IMR-90 (cell line): ENCODE results near the gene CALN1. TPM values are rescaled to one million over a fixed set of nuclear protein-coding genes. Genes with fewer than 3 reads are reported as not detected.

ENCODE experiments used
- ATAC-seq: fragments of 200-7000 bp; cut with Tn5 transposase; 2 replicates; pipeline ENCODE4 v1.9.1; 2020; ENCODE audit warnings: low read depth, mild to moderate bottlenecking, moderate library complexity
- BruUV-seq: library from RNA; stranded (reverse); fragments of 400-500 nt; replicated peaks from 2 replicates; lab custom pipeline; 2021; lab: Mats Ljungman, UMichigan
- CTCF ChIA-PET: fragments of 300-600 bp; formaldehyde crosslinking; extraction: SDS; loops from one replicate; lab custom pipeline; 2021; ENCODE audit warnings: antibody characterized with exemption; lab: Yijun Ruan, JAX
- POLR2A ChIA-PET: fragments of 300-600 bp; sonication (Branson Sonifier 250); formaldehyde crosslinking; loops from one replicate; lab custom pipeline; 2022; ENCODE audit warnings: antibody characterized with exemption; ENCODE audit not compliant: unreplicated experiment; lab: Charles Lee
- DNase-seq: peaks from one replicate; pipeline ENCODE4 v3.0.0; 2013
- H2AFZ ChIP-seq: replicated peaks from 2 replicates; pipeline ENCODE3; 2013; ENCODE audit warnings: low read length, mild to moderate bottlenecking; ENCODE audit not compliant: poor library complexity
- H2AK5ac ChIP-seq: 2 replicates; pipeline ENCODE4 v1.6.1; 2013; ENCODE audit warnings: low read depth, low read length, inconsistent platforms
- H2AK9ac ChIP-seq: replicated peaks from 2 replicates; pipeline ENCODE3; 2013; ENCODE audit warnings: mild to moderate bottlenecking, low read depth, low read length, moderate library complexity; ENCODE audit not compliant: poor library complexity
- H2BK120ac ChIP-seq: 2 replicates; pipeline ENCODE4 v1.6.1; 2013; ENCODE audit warnings: low read depth, low read length, inconsistent platforms
- H2BK15ac ChIP-seq: 3 replicates; pipeline ENCODE4 v1.6.1; 2013; ENCODE audit warnings: low read depth, low read length, inconsistent platforms
- H2BK20ac ChIP-seq: 2 replicates; pipeline ENCODE4 v1.6.1; 2013; ENCODE audit warnings: low read depth, mild to moderate bottlenecking, inconsistent platforms, low read length, moderate library complexity
- H2BK5ac ChIP-seq: 2 replicates; pipeline ENCODE4 v1.6.1; 2013; ENCODE audit warnings: mild to moderate bottlenecking, low read depth, low read length, inconsistent platforms; ENCODE audit not compliant: poor library complexity, severe bottlenecking
- H3K14ac ChIP-seq: replicated peaks from 2 replicates; pipeline ENCODE4 v1.6.1; 2013; ENCODE audit warnings: low read depth, low read length, inconsistent platforms
- H3K18ac ChIP-seq: 2 replicates; pipeline ENCODE4 v1.6.1; 2013; ENCODE audit warnings: low read depth, low read length, control low read depth
- H3K23ac ChIP-seq: 2 replicates; pipeline ENCODE4 v1.6.1; 2013; ENCODE audit warnings: low read depth, low read length, inconsistent platforms
- H3K27ac ChIP-seq: 2 replicates; pipeline ENCODE4 v1.5.1; 2013; ENCODE audit warnings: mild to moderate bottlenecking, control low read depth, low read length; ENCODE audit not compliant: insufficient read depth
- H3K27me3 ChIP-seq: 2 replicates; pipeline ENCODE4 v1.6.1; 2013; ENCODE audit warnings: low read length; ENCODE audit not compliant: control insufficient read depth, insufficient read depth
- H3K36me3 ChIP-seq: 2 replicates; pipeline ENCODE4 v1.6.1; 2013; ENCODE audit warnings: low read length, mixed read lengths; ENCODE audit not compliant: control insufficient read depth, insufficient read depth
- H3K4ac ChIP-seq: 2 replicates; pipeline ENCODE4 v1.6.1; 2013; ENCODE audit warnings: low read depth, low read length, inconsistent platforms
- H3K4me1 ChIP-seq: 2 replicates; pipeline ENCODE4 v1.6.1; 2013; ENCODE audit warnings: low read length, mixed read lengths; ENCODE audit not compliant: control insufficient read depth, insufficient read depth
- H3K4me2 ChIP-seq: 2 replicates; pipeline ENCODE4 v1.6.1; 2013; ENCODE audit warnings: low read depth, mild to moderate bottlenecking, control low read depth, low read length, moderate library complexity
- H3K4me3 ChIP-seq: 2 replicates; pipeline ENCODE4 v1.5.1; 2013; ENCODE audit warnings: low read depth, mild to moderate bottlenecking, control low read depth, low read length, moderate library complexity; ENCODE audit not compliant: insufficient read depth
- H3K56ac ChIP-seq: 2 replicates; pipeline ENCODE4 v1.6.1; 2013; ENCODE audit warnings: low read length, inconsistent platforms; ENCODE audit not compliant: insufficient read depth; ENCODE audit errors: extremely low read depth
- H3K79me1 ChIP-seq, 2 experiments: 2 replicates each; pipeline ENCODE4 v1.6.1; 2013; ENCODE audit warnings: low read length in 2 of 2, inconsistent platforms in 1 of 2, low read depth in 1 of 2
- H3K9ac ChIP-seq: 2 replicates; pipeline ENCODE4 v1.6.1; 2013; ENCODE audit warnings: low read depth, low read length, control low read depth
- H3K9me1 ChIP-seq: 2 replicates; pipeline ENCODE4 v1.6.1; 2013; ENCODE audit warnings: low read length, inconsistent platforms; ENCODE audit not compliant: insufficient read depth
- H3K9me3 ChIP-seq: 2 replicates; pipeline ENCODE4 v1.6.1; 2013; ENCODE audit warnings: low read length; ENCODE audit not compliant: control insufficient read depth, insufficient read depth
- H4K20me1 ChIP-seq: 2 replicates; pipeline ENCODE4 v1.6.1; 2013; ENCODE audit warnings: low read length, inconsistent platforms; ENCODE audit not compliant: insufficient read depth
- H4K5ac ChIP-seq: 2 replicates; pipeline ENCODE4 v1.6.1; 2013; ENCODE audit warnings: mild to moderate bottlenecking, low read depth, low read length, control low read depth
- H4K8ac ChIP-seq, 2 experiments: 2 replicates each; pipeline ENCODE4 v1.6.1; 2013; ENCODE audit warnings: low read depth in 2 of 2, low read length in 2 of 2, control low read depth in 1 of 2, inconsistent platforms in 1 of 2
- H4K91ac ChIP-seq: 2 replicates; pipeline ENCODE4 v1.6.1; 2013; ENCODE audit warnings: low read depth, low read length, inconsistent platforms; ENCODE audit not compliant: insufficient read depth
- BHLHE40 ChIP-seq: fragments of 150-350 bp; IDR thresholded peaks from 2 replicates; pipeline ENCODE4 v1.6.1; 2016; ENCODE audit warnings: mild to moderate bottlenecking, low read depth, low read length
- CEBPB ChIP-seq: IDR thresholded peaks from 2 replicates; pipeline ENCODE4 v1.6.1; 2012; ENCODE audit warnings: low read depth, low read length, improper control_type of control experiment
- CHD1 ChIP-seq: IDR thresholded peaks from 2 replicates; pipeline ENCODE4 v1.6.1; 2012; ENCODE audit warnings: low read depth, low read length, improper control_type of control experiment
- CTCF ChIP-seq: conservative IDR thresholded peaks from 2 replicates; pipeline ENCODE4 v1.5.1; 2012; ENCODE audit warnings: mild to moderate bottlenecking, low read depth, low read length, improper control_type of control experiment
- FOS ChIP-seq: fragments of 150-350 bp; IDR thresholded peaks from 2 replicates; pipeline ENCODE4 v1.6.1; 2016; ENCODE audit warnings: low read depth, low read length
- MAFK ChIP-seq: IDR thresholded peaks from 2 replicates; pipeline ENCODE4 v1.6.1; 2012; ENCODE audit warnings: low read depth, low read length, improper control_type of control experiment
- MAZ ChIP-seq: IDR thresholded peaks from 2 replicates; pipeline ENCODE4 v1.6.1; 2012; ENCODE audit warnings: low read depth, mild to moderate bottlenecking, low read length, improper control_type of control experiment, moderate library complexity, borderline replicate concordance
- MXI1 ChIP-seq: IDR thresholded peaks from 2 replicates; pipeline ENCODE4 v1.6.1; 2012; ENCODE audit warnings: low read depth, mild to moderate bottlenecking, low read length, moderate library complexity, borderline replicate concordance
- NFE2L2 ChIP-seq: fragments of 150-350 bp; IDR thresholded peaks from 2 replicates; pipeline ENCODE4 v1.6.1; 2016; ENCODE audit warnings: low read depth, mild to moderate bottlenecking, low read length
- POLR2A ChIP-seq: IDR thresholded peaks from 2 replicates; pipeline ENCODE4 v1.6.1; 2012; ENCODE audit warnings: mild to moderate bottlenecking, low read depth, low read length
- RAD21 ChIP-seq: IDR thresholded peaks from 2 replicates; pipeline ENCODE4 v1.6.1; 2012; ENCODE audit warnings: low read length, improper control_type of control experiment
- RCOR1 ChIP-seq: IDR thresholded peaks from 2 replicates; pipeline ENCODE4 v1.6.1; 2012; ENCODE audit warnings: mild to moderate bottlenecking, low read length, improper control_type of control experiment; ENCODE audit not compliant: insufficient replicate concordance
- RFX5 ChIP-seq: IDR thresholded peaks from 2 replicates; pipeline ENCODE4 v1.8.0; 2012; ENCODE audit warnings: low read depth, mild to moderate bottlenecking, low read length, moderate library complexity
- SMC3 ChIP-seq: fragments of 150-350 bp; IDR thresholded peaks from 2 replicates; pipeline ENCODE4 v1.6.1; 2016; ENCODE audit warnings: low read depth, mild to moderate bottlenecking, antibody characterized with exemption, low read length, moderate library complexity
- WGBS, 2 experiments: methylation state at CpG; one replicate each; pipeline versions ENCODE4 v1.1.5 to v1.1.7; 2013; ENCODE audit warnings: missing lambda C conversion rate in 2 of 2; ENCODE audit not compliant: insufficient read length in 1 of 2; ENCODE audit errors: extremely low coverage in 2 of 2; 5-methylcytosine and 5-hydroxymethylcytosine counted together
- dilution Hi-C: fragments of 300-500 bp; cut with HindIII; formaldehyde crosslinking; loops from one replicate; pipeline ENCODE4 v1.14.3; 2018; ENCODE audit warnings: low sequenced_read_pairs; ENCODE audit not compliant: unreplicated experiment
- in situ Hi-C: fragments of 300-500 bp; cut with MboI; formaldehyde crosslinking; loops from 3 replicates; pipeline ENCODE4 v1.14.3; 2019; ENCODE audit warnings: low sequenced_read_pairs, inconsistent platforms, mixed read lengths
- intact Hi-C: fragments of 100-400 bp; cut with micrococcal nuclease; formaldehyde crosslinking; loops from 2 replicates; pipeline ENCODE4 v1.10.0; 2022
- polyA plus RNA-seq, 3 experiments: library from polyadenylated mRNA; depleted of rRNA; stranded (reverse); fragments of >200 nt; gene quantifications; 2 replicates each; pipeline ENCODE4 v1.2.3, GENCODE V29; 2012; ENCODE audit warnings: low replicate concordance in 1 of 3
- total RNA-seq: library from RNA; depleted of rRNA; stranded (reverse); fragments of >200 nt; gene quantifications from 2 replicates; pipeline ENCODE4 v1.2.3, GENCODE V29; 2012
- TF ChIP-seq, protein P1 (sequence below): fragments of 150-350 bp; IDR thresholded peaks from 2 replicates; pipeline ENCODE4 v1.6.1; 2017; ENCODE audit warnings: mild to moderate bottlenecking, antibody characterized with exemption, low read length, low read depth
- TF ChIP-seq, protein P2 (sequence below): fragments of 150-350 bp; IDR thresholded peaks from 2 replicates; pipeline ENCODE4 v1.6.1; 2016; ENCODE audit warnings: low read depth, mild to moderate bottlenecking, low read length, moderate library complexity, borderline replicate concordance

CALN1 gene
- total and polyA plus RNA-seq, 2 of the 4 experiments (the other 2 are of a cell fraction), result not detected

DNA sequence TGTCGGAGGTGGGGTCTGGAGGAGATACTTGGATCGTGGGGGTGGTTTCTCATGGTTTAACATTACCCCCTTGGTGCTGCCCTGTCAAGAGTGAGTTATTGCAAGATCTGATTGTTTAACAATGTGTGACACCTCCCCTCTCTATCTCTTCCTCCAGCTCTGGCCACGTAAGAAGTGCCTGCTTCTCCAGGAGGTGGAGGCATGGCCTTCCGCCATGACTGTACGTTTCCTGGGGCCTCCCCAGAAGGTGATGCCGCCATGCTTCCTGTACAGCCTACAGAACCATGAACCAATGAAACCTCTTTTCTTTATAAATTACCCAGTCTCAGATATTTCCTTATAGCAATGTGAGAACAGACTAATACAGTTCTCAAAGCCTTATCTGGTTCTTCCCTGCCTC is 547.0 kb downstream of the CALN1 start:
- Histone ChIP-seq H2AFZ (no peak overlapping the region), H3K4ac (no peak overlapping the region), H3K18ac (no peak overlapping the region), H2BK20ac (no peak overlapping the region), H3K56ac (no peak overlapping the region), H2BK5ac (no peak overlapping the region), H2BK15ac (no peak overlapping the region), H3K4me3 (no peak overlapping the region), H2AK9ac (no peak overlapping the region), H4K20me1 (no peaks in the 10 kb centered on the region), H2BK120ac (no peak overlapping the region), H3K4me2 (no peak overlapping the region), H3K9me3 (peaks cover 16% of the 10 kb centered on the region), H4K91ac (no peak overlapping the region), H3K27me3 (no peaks in the 10 kb centered on the region), H3K36me3 (no peaks in the 10 kb centered on the region), H3K79me1 (no peaks in the 10 kb centered on the region), H3K27ac (no peak overlapping the region), H4K5ac (no peak overlapping the region), H3K14ac (no peak overlapping the region), H3K9me1 (no peaks in the 10 kb centered on the region), H3K23ac (no peak overlapping the region), H2AK5ac (no peak overlapping the region), H4K8ac (no peak overlapping the region), H3K4me1 (no peaks in the 10 kb centered on the region), H3K9ac (no peak overlapping the region)
- CTCF ChIA-PET, result no interaction called here
- dilution Hi-C loops (no loop called here), intact Hi-C loops (loop anchor here (10.0 kb wide), 1 partner anchor 60 kb away; no protein-coding TSS in a partner anchor), in situ Hi-C loops (no loop called here)
- TF ChIP-seq RAD21, result no peak
- TF ChIP-seq RFX5, result no peak
- no peak for TF ChIP-seq FOS
- TF ChIP-seq, protein P1, sequence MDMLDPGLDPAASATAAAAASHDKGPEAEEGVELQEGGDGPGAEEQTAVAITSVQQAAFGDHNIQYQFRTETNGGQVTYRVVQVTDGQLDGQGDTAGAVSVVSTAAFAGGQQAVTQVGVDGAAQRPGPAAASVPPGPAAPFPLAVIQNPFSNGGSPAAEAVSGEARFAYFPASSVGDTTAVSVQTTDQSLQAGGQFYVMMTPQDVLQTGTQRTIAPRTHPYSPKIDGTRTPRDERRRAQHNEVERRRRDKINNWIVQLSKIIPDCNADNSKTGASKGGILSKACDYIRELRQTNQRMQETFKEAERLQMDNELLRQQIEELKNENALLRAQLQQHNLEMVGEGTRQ, result no peak
- no peak for TF ChIP-seq CEBPB
- TF ChIP-seq SMC3, result no peak
- TF ChIP-seq MAFK, result no peak
- TF ChIP-seq POLR2A, result no peak
- TF ChIP-seq BHLHE40, result no peak
- TF ChIP-seq MXI1, result no peak
- no peak for TF ChIP-seq RCOR1
- TF ChIP-seq MAZ, result no peak
- TF ChIP-seq CTCF, result no peak
- no peak for TF ChIP-seq CHD1
- TF ChIP-seq, protein P2, sequence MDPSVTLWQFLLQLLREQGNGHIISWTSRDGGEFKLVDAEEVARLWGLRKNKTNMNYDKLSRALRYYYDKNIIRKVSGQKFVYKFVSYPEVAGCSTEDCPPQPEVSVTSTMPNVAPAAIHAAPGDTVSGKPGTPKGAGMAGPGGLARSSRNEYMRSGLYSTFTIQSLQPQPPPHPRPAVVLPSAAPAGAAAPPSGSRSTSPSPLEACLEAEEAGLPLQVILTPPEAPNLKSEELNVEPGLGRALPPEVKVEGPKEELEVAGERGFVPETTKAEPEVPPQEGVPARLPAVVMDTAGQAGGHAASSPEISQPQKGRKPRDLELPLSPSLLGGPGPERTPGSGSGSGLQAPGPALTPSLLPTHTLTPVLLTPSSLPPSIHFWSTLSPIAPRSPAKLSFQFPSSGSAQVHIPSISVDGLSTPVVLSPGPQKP, result no peak
- TF ChIP-seq NFE2L2, result no peak
- DNase-seq (no peak), ATAC-seq (no peak)
- WGBS, 2 experiments, result no CpG with 5 or more reads among the region's 6 CpGs
- BruUV-seq, result no TSS peak
- POLR2A ChIA-PET, result no interaction called here
